Body of pancreas (tissue), 4 donors: ENCODE measurements around the gene EXOC3L2. TPM values are rescaled to one million over a fixed set of nuclear protein-coding genes. Genes with fewer than 3 reads are reported as not detected.
A peak's percentile ranks its signal among the peaks of the same experiment; 100 is the strongest.

Source experiments
- ATAC-seq: fragments of 150-250 bp; one replicate; pipeline ENCODE4 v1.9.1; 2016
- DNase-seq, 4 donors: peaks; one replicate each; pipeline ENCODE4 v3.0.0-alpha.2; 2019
- H3K27ac ChIP-seq, 4 donors: fragments of 200-600 bp; sonication (generic); 1 replicate in 3 of 4; 2 replicates in 1 of 4; pipeline versions ENCODE4 v1.5.1 to v1.6.1; 2016 to 2019; ENCODE audit warnings: mild to moderate bottlenecking in 1 of 4, mixed read lengths in 1 of 4, moderate library complexity in 1 of 4
- H3K27me3 ChIP-seq, 2 donors: fragments of 200-600 bp; sonication (generic); one replicate each; pipeline ENCODE4 v1.6.0; 2016; ENCODE audit warnings: mild to moderate bottlenecking in 1 of 2
- H3K36me3 ChIP-seq, 2 donors: fragments of 200-600 bp; sonication (generic); replicated peaks in 1 of 2; 2 replicates each; pipeline ENCODE4 v1.5.1; 2016; ENCODE audit warnings: low read depth in 2 of 2; ENCODE audit not compliant: insufficient read depth in 1 of 2
- H3K4me1 ChIP-seq: fragments of 200-600 bp; sonication (generic); one replicate; pipeline ENCODE4 v1.6.0; 2016
- H3K4me3 ChIP-seq, 2 donors: fragments of 200-600 bp; sonication (generic); 1 replicate in 1 of 2; 2 replicates in 1 of 2; pipeline ENCODE4 v1.5.1; 2016 to 2019
- H3K9me3 ChIP-seq, 3 donors: fragments of 200-600 bp; sonication (generic); 1 replicate in 2 of 3; 2 replicates in 1 of 3; pipeline ENCODE4 v1.5.1; 2016
- CTCF ChIP-seq, 7 experiments: fragments of 450-650 bp in 4 of 7; fragments of 200-600 bp in 3 of 7; sonication (generic) in 3 of 7; IDR thresholded peaks; one replicate each; pipeline ENCODE4 v1.5.1; 2016 to 2019; ENCODE audit warnings: antibody characterized with exemption in 7 of 7
- POLR2A ChIP-seq, 3 donors: fragments of 450-650 bp; IDR thresholded peaks; one replicate each; pipeline ENCODE4 v1.6.1; 2016; ENCODE audit warnings: antibody characterized with exemption in 3 of 3, mild to moderate bottlenecking in 2 of 3
- WGBS, 2 donors: methylation state at CpG; one replicate each; pipeline ENCODE4 v1.1.5; 2017; 5-methylcytosine and 5-hydroxymethylcytosine counted together
- intact Hi-C: fragments of 100-400 bp; cut with DNase I; formaldehyde crosslinking; loops from one replicate; pipeline ENCODE4 v1.15.1; 2023
- total RNA-seq, 2 donors: library from RNA; depleted of rRNA; stranded (reverse); fragments of >200 nt; gene quantifications; one replicate each; pipeline ENCODE4 v1.1.0, GENCODE V29; 2016

EXOC3L2 gene
- total RNA-seq, 2 donors from 2014 or later: 4.2 to 6.9 TPM

GRCh38 chr19:45179072-45179891, 65.9 kb downstream of the EXOC3L2 start:
- Histone ChIP-seq H3K27me3 (no peaks in the 10 kb centered on the region), H3K4me1 (peaks cover 32% of the 10 kb centered on the region), H3K27ac (peak overlapping the region; percentile 66 to 93 (median 82)), H3K36me3 (no peaks in the 10 kb centered on the region), H3K4me3 (peak overlapping the region; percentile 51 to 97), H3K9me3 (no peaks in the 10 kb centered on the region)
- ATAC-seq: no peak
- TF ChIP-seq CTCF (IDR thresholded peaks at IDR 0.05) (no peak), POLR2A (IDR thresholded peaks at IDR 0.05) (peak in 1 of 3 donors; percentile 10)
- WGBS, 2 donors: 0% methylated on average over 84 of the region's 97 CpGs; no CpG with 5 or more reads in 1 of the 2 donors
- intact Hi-C loops: no loop called here
- peak; percentile 25 to 64 (median 47) for DNase-seq

GRCh38 chr19:45178262-45179071, 66.7 kb downstream of the EXOC3L2 start, which contains the start of gene BLOC1S3:
BLOC1S3 (plus strand) TSS chr19:45178784; CDS start chr19:45179297, 513 bp downstream.
- TF ChIP-seq CTCF (IDR thresholded peaks at IDR 0.05): peak in 5 of 7 experiments; percentile 16 to 66 (median 29)
- peak; percentile 17 to 81 (median 71) for TF ChIP-seq POLR2A (IDR thresholded peaks at IDR 0.05)
- H3K27ac ChIP-seq: peak within 1 kb of the TSS; percentile 67 to 93 (median 88)
- peak within 1 kb of the TSS; percentile 67 to 97 for H3K4me3 ChIP-seq
- peak; percentile 100 for DNase-seq
- no peaks in the 10 kb centered on the region for H3K36me3 ChIP-seq
- 0 to 1% methylated on average over 13 to 51 of the region's 51 CpGs for WGBS, 2 donors
- no peaks in the 10 kb centered on the region for H3K27me3 ChIP-seq
- no peaks in the 10 kb centered on the region for H3K9me3 ChIP-seq
- intact Hi-C loops: no loop called here
- H3K4me1 ChIP-seq: peaks cover 32% of the 10 kb centered on the region
- ATAC-seq: peak; percentile 94

GRCh38 chr19:45177817-45178261, 67.4 kb downstream of the EXOC3L2 start, which contains the start of gene TRAPPC6A:
TRAPPC6A (minus strand) TSS chr19:45178237; CDS start chr19:45178218, 19 bp downstream.
- DNase-seq: no peak
- Histone ChIP-seq H3K36me3 (no peaks in the 10 kb centered on the region), H3K9me3 (no peaks in the 10 kb centered on the region), H3K4me1 (peaks cover 32% of the 10 kb centered on the region), H3K4me3 (peak within 1 kb of the TSS; percentile 67 to 97), H3K27me3 (no peaks in the 10 kb centered on the region), H3K27ac (peak within 1 kb of the TSS; percentile 67 to 93 (median 88))
- ATAC-seq: no peak
- no peak for TF ChIP-seq CTCF (IDR thresholded peaks at IDR 0.05)
- TF ChIP-seq POLR2A (IDR thresholded peaks at IDR 0.05): peak in 2 of 3 donors; percentile 28 to 31
- intact Hi-C loops: no loop called here
- WGBS, 2 donors: 0% methylated on average over 6 to 33 of the region's 36 CpGs

GRCh38 chr19:45175515-45176345, 69.5 kb downstream of the EXOC3L2 start:
- no peak overlapping the region for H3K4me3 ChIP-seq
- TF ChIP-seq POLR2A (IDR thresholded peaks at IDR 0.05) (no peak), CTCF (IDR thresholded peaks at IDR 0.05) (no peak)
- no peak overlapping the region for H3K27ac ChIP-seq
- H3K27me3 ChIP-seq: no peaks in the 10 kb centered on the region
- H3K36me3 ChIP-seq: no peaks in the 10 kb centered on the region
- H3K4me1 ChIP-seq: peaks cover 22% of the 10 kb centered on the region
- intact Hi-C loops: no loop called here
- no peaks in the 10 kb centered on the region for H3K9me3 ChIP-seq
- ATAC-seq (no peak), DNase-seq (no peak)
- 77 to 84% methylated on average over 10 of the region's 10 CpGs for WGBS, 2 donors
